Endothelial cell of umbilical vein (primary cell): ENCODE data around the gene DHX15. TPM values are rescaled to one million over a fixed set of nuclear protein-coding genes. Genes with fewer than 3 reads are reported as not detected.

Source experiments
- BruUV-seq: library from RNA; stranded (reverse); fragments of 400-500 nt; replicated peaks from 2 replicates; lab custom pipeline; 2021; lab: Mats Ljungman, UMichigan
- CTCF ChIA-PET: fragments of 300-600, 350-600 bp; sonication (Branson Sonifier 250); formaldehyde crosslinking; loops from one replicate; lab custom pipeline; 2021; ENCODE audit warnings: antibody characterized with exemption, inconsistent platforms; lab: Charles Lee
- POLR2A ChIA-PET: fragments of 300-600, 350-600 bp; sonication (Branson Sonifier 250); formaldehyde crosslinking; loops from one replicate; lab custom pipeline; 2021; ENCODE audit warnings: antibody characterized with exemption, inconsistent platforms; lab: Charles Lee
- DNase-seq: peaks from one replicate; pipeline ENCODE4 v3.0.0-alpha.2; 2011; ENCODE audit warnings: low read depth, low spot score
- FAIRE-seq: peaks from 2 replicates; lab custom pipeline; 2011; peaks lifted over from hg19 to GRCh38; lab: Jason Lieb, UNC
- H2AFZ ChIP-seq: 2 replicates; pipeline ENCODE4 v1.6.0; 2012; ENCODE audit warnings: low read depth, low read length, control low read depth, inconsistent platforms
- H3K27ac ChIP-seq: 2 replicates; pipeline ENCODE4 v1.5.1; 2011; ENCODE audit warnings: low read depth, mild to moderate bottlenecking, control low read depth, low read length, moderate library complexity; ENCODE audit not compliant: insufficient read depth
- H3K27me3 ChIP-seq, 2 experiments: 2 replicates each; pipeline versions ENCODE4 v1.6.0 to v1.6.1; 2011; ENCODE audit warnings: low read length in 2 of 2, mixed read lengths in 1 of 2; ENCODE audit not compliant: control insufficient read depth in 2 of 2, insufficient read depth in 2 of 2
- H3K36me3 ChIP-seq, 2 experiments: 2 replicates in 1 of 2; 3 replicates in 1 of 2; pipeline ENCODE4 v1.5.1; 2011; ENCODE audit warnings: low read length in 2 of 2, mild to moderate bottlenecking in 1 of 2, moderate library complexity in 1 of 2; ENCODE audit not compliant: control insufficient read depth in 2 of 2, insufficient read depth in 2 of 2; ENCODE audit errors: extremely low read depth in 1 of 2
- H3K4me1 ChIP-seq: 3 replicates; pipeline ENCODE4 v1.5.1; 2011; ENCODE audit warnings: mild to moderate bottlenecking, low read length; ENCODE audit not compliant: control insufficient read depth, insufficient read depth; ENCODE audit errors: extremely low read depth
- H3K4me2 ChIP-seq: 2 replicates; pipeline ENCODE4 v1.6.1; 2011; ENCODE audit warnings: low read length, control low read depth, mixed read lengths; ENCODE audit not compliant: insufficient read depth
- H3K4me3 ChIP-seq, 3 experiments: fragments of 200-600 bp in 1 of 3; sonication (generic), shearing (Covaris generic) in 1 of 3; replicated peaks in 1 of 3; 2 replicates each; pipeline ENCODE4 v1.5.1; 2011 to 2016; ENCODE audit warnings: control low read depth in 3 of 3, low read length in 3 of 3, mild to moderate bottlenecking in 2 of 3, inconsistent platforms in 1 of 3, low read depth in 1 of 3, moderate library complexity in 1 of 3; ENCODE audit not compliant: insufficient read depth in 1 of 3
- H3K79me2 ChIP-seq: 2 replicates; pipeline ENCODE4 v1.6.0; 2012; ENCODE audit warnings: low read length, inconsistent platforms; ENCODE audit not compliant: control insufficient read depth, insufficient read depth
- H3K9ac ChIP-seq: replicated peaks from 2 replicates; pipeline ENCODE3; 2011; ENCODE audit warnings: low read length, control low read depth; ENCODE audit not compliant: insufficient read depth; ENCODE audit errors: extremely low read depth
- H3K9me1 ChIP-seq: replicated peaks from 3 replicates; pipeline ENCODE4 v1.6.0; 2011; ENCODE audit warnings: mild to moderate bottlenecking, low read length; ENCODE audit not compliant: control insufficient read depth, insufficient read depth; ENCODE audit errors: extremely low read depth
- H3K9me3 ChIP-seq: replicated peaks from 2 replicates; pipeline ENCODE4 v1.5.1; 2012; ENCODE audit warnings: low read length, inconsistent platforms; ENCODE audit not compliant: control insufficient read depth, insufficient read depth
- H4K20me1 ChIP-seq: replicated peaks from 2 replicates; pipeline ENCODE3; 2011; ENCODE audit warnings: mild to moderate bottlenecking, low read length; ENCODE audit not compliant: control insufficient read depth, insufficient read depth; ENCODE audit errors: extremely low read depth
- CTCF ChIP-seq, 2 donors: IDR thresholded peaks; 1 replicate in 1 of 2; 2 replicates in 1 of 2; pipeline ENCODE4 v1.5.1; 2011; ENCODE audit warnings: low read length in 2 of 2, mild to moderate bottlenecking in 2 of 2, moderate library complexity in 2 of 2, control low read depth in 1 of 2, inconsistent platforms in 1 of 2, low read depth in 1 of 2; ENCODE audit not compliant: insufficient read depth in 1 of 2; ENCODE audit errors: extremely low read depth in 1 of 2
- EZH2 ChIP-seq: IDR thresholded peaks from 2 replicates; pipeline ENCODE4 v1.6.1; 2012; ENCODE audit warnings: borderline replicate concordance, low read depth, mild to moderate bottlenecking, moderate library complexity, low read length, inconsistent platforms; ENCODE audit not compliant: severe bottlenecking
- FOS ChIP-seq: IDR thresholded peaks from 2 replicates; pipeline ENCODE4 v1.6.1; 2011; ENCODE audit warnings: mild to moderate bottlenecking, low read length, moderate library complexity, borderline replicate concordance; ENCODE audit not compliant: insufficient read depth
- GATA2 ChIP-seq: IDR thresholded peaks from 2 replicates; pipeline ENCODE4 v1.7.0; 2011; ENCODE audit warnings: low read depth, mild to moderate bottlenecking, moderate library complexity, mixed read lengths, low read length; ENCODE audit not compliant: insufficient read length, insufficient read depth
- MAX ChIP-seq: IDR thresholded peaks from 2 replicates; pipeline ENCODE4 v1.6.1; 2011; ENCODE audit not compliant: insufficient read depth, insufficient read length
- POLR2A ChIP-seq: IDR thresholded peaks from 2 replicates; pipeline ENCODE4 v1.6.1; 2012; ENCODE audit warnings: low read depth, mild to moderate bottlenecking, control low read depth, low read length
- POLR2AphosphoS5 ChIP-seq: IDR thresholded peaks from 2 replicates; pipeline ENCODE4 v1.6.1; 2012; ENCODE audit warnings: low read depth, mild to moderate bottlenecking, control low read depth, low read length, moderate library complexity; ENCODE audit not compliant: insufficient read depth
- dilution Hi-C: fragments of 300-500 bp; cut with MboI; formaldehyde crosslinking; loops from one replicate; pipeline ENCODE4 v1.15.0; 2019; ENCODE audit warnings: low sequenced_read_pairs; ENCODE audit not compliant: extremely low pct_ligation_motif_present
- intact Hi-C: fragments of 100-400 bp; cut with micrococcal nuclease; formaldehyde crosslinking; loops from one replicate; pipeline ENCODE4 v1.10.0; 2022
- polyA plus RNA-seq, 4 experiments: library from polyadenylated mRNA; depleted of rRNA in 3 of 4; stranded (reverse) in 3 of 4; unstranded in 1 of 4; fragments of >200 nt; gene quantifications; 2 replicates each; pipeline versions ENCODE4 v1.2.1 to v1.2.3, GENCODE V29; 2011 to 2012; ENCODE audit warnings: missing spikeins in 1 of 4
- total RNA-seq: library from RNA; stranded (reverse); gene quantifications from 2 replicates; pipeline ENCODE4 v1.2.3, GENCODE V29; 2021

The DHX15 gene
- total and polyA plus RNA-seq, 2 donors (not counting 3 experiments of a cell fraction or from before 2014, with no cell fraction given), result 72.3 to 152 TPM

GRCh38 chr4:24576276-24576675 lies 8.1 kb downstream of the DHX15 start:
- Histone ChIP-seq H3K9me1 (no peaks in the 10 kb centered on the region), H3K27me3 (no peaks in the 10 kb centered on the region), H2AFZ (no peak overlapping the region), H3K4me2 (no peak overlapping the region), H3K79me2 (peaks cover 100% of the 10 kb centered on the region), H3K9me3 (no peaks in the 10 kb centered on the region), H4K20me1 (peaks cover 20% of the 10 kb centered on the region), H3K9ac (no peak overlapping the region), H3K27ac (no peak overlapping the region), H3K4me1 (peaks cover 2% of the 10 kb centered on the region), H3K4me3 (no peak overlapping the region), H3K36me3 (peaks cover 6 to 17% of the 10 kb centered on the region in 2 experiments)
- no peak for FAIRE-seq
- intact Hi-C loops (no loop called here), dilution Hi-C loops (no loop called here)
- TF ChIP-seq CTCF (IDR thresholded peaks at IDR 0.05; ENCODE audit: extremely low read depth in 1 of 2, insufficient read depth in 1 of 2, low read depth in 1 of 2, low read length in 2 of 2) (no peak), POLR2A (no peak), MAX (no peak), FOS (no peak)
- no TSS peak for BruUV-seq
- ChIA-PET CTCF (interaction anchor here (1.7 kb wide), 1 partner anchor 25 kb away, joined by 8 read pairs; no protein-coding TSS in a partner anchor), POLR2A (no interaction called here)
- DNase-seq, result no peak

GRCh38 chr4:24574236-24574635 lies 10.1 kb downstream of the DHX15 start:
- H3K27ac ChIP-seq, result no peak overlapping the region
- TF ChIP-seq EZH2 (no peak), FOS (no peak), GATA2 (no peak), POLR2AphosphoS5 (no peak)
- no peak overlapping the region for H3K4me2 ChIP-seq
- intact Hi-C loops (no loop called here), dilution Hi-C loops (no loop called here)
- CTCF ChIA-PET, result interaction anchor here (0.7 to 3.1 kb wide), 5 partner anchors 9 to 40 kb away, joined by 3 to 17 read pairs (median 4); partner anchors contain the start of gene DHX15
- H3K36me3 ChIP-seq, result peaks cover 6 to 21% of the 10 kb centered on the region in 2 experiments
- H3K4me1 ChIP-seq, result no peaks in the 10 kb centered on the region
- H3K9ac ChIP-seq, result no peak overlapping the region
- DNase-seq (no peak), FAIRE-seq (no peak)
- H3K79me2 ChIP-seq, result peaks cover 100% of the 10 kb centered on the region
- H2AFZ ChIP-seq, result no peak overlapping the region
- POLR2A ChIA-PET, result no interaction called here
- H3K9me3 ChIP-seq, result no peaks in the 10 kb centered on the region
- no peak overlapping the region for H3K4me3 ChIP-seq
- H3K9me1 ChIP-seq, result no peaks in the 10 kb centered on the region
- BruUV-seq, result no TSS peak
- peaks cover 26% of the 10 kb centered on the region for H4K20me1 ChIP-seq
- H3K27me3 ChIP-seq, result no peaks in the 10 kb centered on the region
